ENCODE measurements around the gene PLOD2.

The PLOD2 gene

GRCh38 chr3:146033950-146034349 is 127.0 kb downstream of the PLOD2 start:
- no peak for DNase-seq

GRCh38 chr3:146026547-146026946 is 134.4 kb downstream of the PLOD2 start:
- DNase-seq = no peak

DNA sequence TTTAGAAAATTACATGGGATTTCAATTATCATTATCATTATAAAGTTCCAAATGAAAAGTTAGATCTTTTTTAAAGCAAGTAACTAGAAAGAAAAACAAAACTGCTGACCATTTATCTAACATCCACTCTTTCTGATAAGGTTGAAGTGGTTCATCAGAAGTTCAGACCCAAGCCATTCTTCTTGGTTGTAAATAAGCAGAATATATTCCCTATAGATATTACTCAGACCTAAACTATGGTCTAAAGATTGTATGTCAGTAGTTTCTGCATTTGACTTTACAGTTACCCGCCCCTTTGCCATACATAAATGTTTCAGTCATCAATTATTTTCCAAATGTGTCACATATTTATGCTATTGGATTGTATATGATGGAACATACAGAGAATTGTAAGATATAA is 136.7 kb downstream of the PLOD2 start:
- no peak for DNase-seq

DNA sequence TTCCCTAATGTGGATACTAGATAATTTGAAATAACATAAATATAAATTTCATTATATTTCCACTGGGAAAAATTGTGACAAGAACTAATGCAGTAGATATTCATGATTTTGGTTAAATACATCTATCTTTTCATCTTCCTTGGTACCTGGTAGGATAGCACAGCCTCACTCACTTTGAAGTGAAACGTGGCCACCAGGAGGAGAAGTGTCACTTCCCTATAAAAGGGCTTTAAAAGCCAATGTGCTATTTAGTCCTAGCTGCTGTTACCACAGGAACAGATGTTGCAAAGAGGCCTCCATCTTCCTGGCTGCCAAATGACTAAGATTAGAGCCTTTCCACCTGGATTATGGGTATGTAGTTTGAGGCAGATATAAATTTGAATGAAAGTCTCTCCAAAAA is 140.0 kb downstream of the PLOD2 start:
- no peak for DNase-seq

DNA sequence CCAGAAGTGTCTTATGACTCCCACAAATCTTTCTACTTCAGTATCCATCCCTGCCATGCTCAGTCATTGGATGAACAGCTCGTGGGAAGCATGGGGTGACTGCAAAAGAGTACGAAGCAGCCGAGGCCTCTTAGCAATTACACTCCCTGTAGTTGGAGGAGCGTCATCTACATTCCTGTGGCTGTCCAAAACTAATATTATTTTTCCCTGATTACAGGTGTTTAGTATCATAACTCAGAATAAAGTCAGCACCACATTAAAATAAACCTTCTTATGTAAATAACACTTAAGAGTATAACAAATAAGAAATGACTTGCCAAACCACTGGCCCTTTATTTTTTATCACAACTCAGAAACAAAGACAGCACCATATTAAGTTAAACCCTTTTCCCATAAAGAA is 141.5 kb downstream of the PLOD2 start:
- DNase-seq = no peak

All from CD4-positive, alpha-beta T cell treated with Interleukin-17A for 4 hours (primary cell).